Endothelial cell of umbilical vein (primary cell): ENCODE data around the gene GPA33. TPM values are rescaled to one million over a fixed set of nuclear protein-coding genes. Genes with fewer than 3 reads are reported as not detected.

ENCODE experiments used
- BruUV-seq: library from RNA; stranded (reverse); fragments of 400-500 nt; replicated peaks from 2 replicates; lab custom pipeline; 2021; lab: Mats Ljungman, UMichigan
- CTCF ChIA-PET: fragments of 300-600, 350-600 bp; sonication (Branson Sonifier 250); formaldehyde crosslinking; loops from one replicate; lab custom pipeline; 2021; ENCODE audit warnings: antibody characterized with exemption, inconsistent platforms; lab: Charles Lee
- POLR2A ChIA-PET: fragments of 300-600, 350-600 bp; sonication (Branson Sonifier 250); formaldehyde crosslinking; loops from one replicate; lab custom pipeline; 2021; ENCODE audit warnings: antibody characterized with exemption, inconsistent platforms; lab: Charles Lee
- DNase-seq: peaks from one replicate; pipeline ENCODE4 v3.0.0-alpha.2; 2011; ENCODE audit warnings: low read depth, low spot score
- FAIRE-seq: peaks from 2 replicates; lab custom pipeline; 2011; peaks lifted over from hg19 to GRCh38; lab: Jason Lieb, UNC
- H2AFZ ChIP-seq: 2 replicates; pipeline ENCODE4 v1.6.0; 2012; ENCODE audit warnings: low read depth, low read length, control low read depth, inconsistent platforms
- H3K27ac ChIP-seq: 2 replicates; pipeline ENCODE4 v1.5.1; 2011; ENCODE audit warnings: low read depth, mild to moderate bottlenecking, control low read depth, low read length, moderate library complexity; ENCODE audit not compliant: insufficient read depth
- H3K27me3 ChIP-seq, 2 experiments: 2 replicates each; pipeline versions ENCODE4 v1.6.0 to v1.6.1; 2011; ENCODE audit warnings: low read length in 2 of 2, mixed read lengths in 1 of 2; ENCODE audit not compliant: control insufficient read depth in 2 of 2, insufficient read depth in 2 of 2
- H3K36me3 ChIP-seq, 2 experiments: 2 replicates in 1 of 2; 3 replicates in 1 of 2; pipeline ENCODE4 v1.5.1; 2011; ENCODE audit warnings: low read length in 2 of 2, mild to moderate bottlenecking in 1 of 2, moderate library complexity in 1 of 2; ENCODE audit not compliant: control insufficient read depth in 2 of 2, insufficient read depth in 2 of 2; ENCODE audit errors: extremely low read depth in 1 of 2
- H3K4me1 ChIP-seq: 3 replicates; pipeline ENCODE4 v1.5.1; 2011; ENCODE audit warnings: mild to moderate bottlenecking, low read length; ENCODE audit not compliant: control insufficient read depth, insufficient read depth; ENCODE audit errors: extremely low read depth
- H3K4me2 ChIP-seq: 2 replicates; pipeline ENCODE4 v1.6.1; 2011; ENCODE audit warnings: low read length, control low read depth, mixed read lengths; ENCODE audit not compliant: insufficient read depth
- H3K4me3 ChIP-seq, 3 experiments: fragments of 200-600 bp in 1 of 3; sonication (generic), shearing (Covaris generic) in 1 of 3; replicated peaks in 1 of 3; 2 replicates each; pipeline ENCODE4 v1.5.1; 2011 to 2016; ENCODE audit warnings: control low read depth in 3 of 3, low read length in 3 of 3, mild to moderate bottlenecking in 2 of 3, inconsistent platforms in 1 of 3, low read depth in 1 of 3, moderate library complexity in 1 of 3; ENCODE audit not compliant: insufficient read depth in 1 of 3
- H3K79me2 ChIP-seq: 2 replicates; pipeline ENCODE4 v1.6.0; 2012; ENCODE audit warnings: low read length, inconsistent platforms; ENCODE audit not compliant: control insufficient read depth, insufficient read depth
- H3K9ac ChIP-seq: replicated peaks from 2 replicates; pipeline ENCODE3; 2011; ENCODE audit warnings: low read length, control low read depth; ENCODE audit not compliant: insufficient read depth; ENCODE audit errors: extremely low read depth
- H3K9me1 ChIP-seq: replicated peaks from 3 replicates; pipeline ENCODE4 v1.6.0; 2011; ENCODE audit warnings: mild to moderate bottlenecking, low read length; ENCODE audit not compliant: control insufficient read depth, insufficient read depth; ENCODE audit errors: extremely low read depth
- H3K9me3 ChIP-seq: replicated peaks from 2 replicates; pipeline ENCODE4 v1.5.1; 2012; ENCODE audit warnings: low read length, inconsistent platforms; ENCODE audit not compliant: control insufficient read depth, insufficient read depth
- H4K20me1 ChIP-seq: replicated peaks from 2 replicates; pipeline ENCODE3; 2011; ENCODE audit warnings: mild to moderate bottlenecking, low read length; ENCODE audit not compliant: control insufficient read depth, insufficient read depth; ENCODE audit errors: extremely low read depth
- CTCF ChIP-seq, 2 donors: IDR thresholded peaks; 1 replicate in 1 of 2; 2 replicates in 1 of 2; pipeline ENCODE4 v1.5.1; 2011; ENCODE audit warnings: low read length in 2 of 2, mild to moderate bottlenecking in 2 of 2, moderate library complexity in 2 of 2, control low read depth in 1 of 2, inconsistent platforms in 1 of 2, low read depth in 1 of 2; ENCODE audit not compliant: insufficient read depth in 1 of 2; ENCODE audit errors: extremely low read depth in 1 of 2
- EZH2 ChIP-seq: IDR thresholded peaks from 2 replicates; pipeline ENCODE4 v1.6.1; 2012; ENCODE audit warnings: borderline replicate concordance, low read depth, mild to moderate bottlenecking, moderate library complexity, low read length, inconsistent platforms; ENCODE audit not compliant: severe bottlenecking
- GATA2 ChIP-seq: IDR thresholded peaks from 2 replicates; pipeline ENCODE4 v1.7.0; 2011; ENCODE audit warnings: low read depth, mild to moderate bottlenecking, moderate library complexity, mixed read lengths, low read length; ENCODE audit not compliant: insufficient read length, insufficient read depth
- JUN ChIP-seq: IDR thresholded peaks from 2 replicates; pipeline ENCODE4 v1.6.1; 2011; ENCODE audit warnings: borderline replicate concordance, low read depth; ENCODE audit not compliant: insufficient read length, insufficient read depth
- MAX ChIP-seq: IDR thresholded peaks from 2 replicates; pipeline ENCODE4 v1.6.1; 2011; ENCODE audit not compliant: insufficient read depth, insufficient read length
- MYC ChIP-seq: IDR thresholded peaks from one replicate; pipeline ENCODE4 v1.6.1; 2011; ENCODE audit warnings: mild to moderate bottlenecking, low read depth, low read length
- POLR2A ChIP-seq: IDR thresholded peaks from 2 replicates; pipeline ENCODE4 v1.6.1; 2012; ENCODE audit warnings: low read depth, mild to moderate bottlenecking, control low read depth, low read length
- POLR2AphosphoS5 ChIP-seq: IDR thresholded peaks from 2 replicates; pipeline ENCODE4 v1.6.1; 2012; ENCODE audit warnings: low read depth, mild to moderate bottlenecking, control low read depth, low read length, moderate library complexity; ENCODE audit not compliant: insufficient read depth
- dilution Hi-C: fragments of 300-500 bp; cut with MboI; formaldehyde crosslinking; loops from one replicate; pipeline ENCODE4 v1.15.0; 2019; ENCODE audit warnings: low sequenced_read_pairs; ENCODE audit not compliant: extremely low pct_ligation_motif_present
- intact Hi-C: fragments of 100-400 bp; cut with micrococcal nuclease; formaldehyde crosslinking; loops from one replicate; pipeline ENCODE4 v1.10.0; 2022
- polyA plus RNA-seq, 4 experiments: library from polyadenylated mRNA; depleted of rRNA in 3 of 4; stranded (reverse) in 3 of 4; unstranded in 1 of 4; fragments of >200 nt; gene quantifications; 2 replicates each; pipeline versions ENCODE4 v1.2.1 to v1.2.3, GENCODE V29; 2011 to 2012; ENCODE audit warnings: missing spikeins in 1 of 4
- total RNA-seq: library from RNA; stranded (reverse); gene quantifications from 2 replicates; pipeline ENCODE4 v1.2.3, GENCODE V29; 2021

The GPA33 gene
- total and polyA plus RNA-seq, 2 donors (not counting 3 experiments of a cell fraction or from before 2014, with no cell fraction given), result not detected

- no peaks in the 10 kb centered on the region for H3K4me1 ChIP-seq
- FAIRE-seq, result no peak
- no peaks in the 10 kb centered on the region for H3K79me2 ChIP-seq
- CTCF ChIA-PET, result interaction anchor here (1.3 to 12.6 kb wide), 6 partner anchors 155 to 493 kb away, joined by 4 to 509 read pairs (median 17); partner anchors contain the start of genes CREG1 and POU2F1
- no peak overlapping the region for H3K4me3 ChIP-seq
- no peak overlapping the region for H3K4me2 ChIP-seq
- POLR2A ChIA-PET, result no interaction called here
- no peaks in the 10 kb centered on the region for H3K9me1 ChIP-seq
- BruUV-seq, result no TSS peak
- peaks cover 0 to 9% of the 10 kb centered on the region in 2 experiments for H3K27me3 ChIP-seq
- H2AFZ ChIP-seq, result no peak overlapping the region
- no peak for TF ChIP-seq MAX
- no peak for TF ChIP-seq MYC
- TF ChIP-seq GATA2, result no peak
- TF ChIP-seq EZH2, result no peak
- TF ChIP-seq CTCF (IDR thresholded peaks at IDR 0.05; ENCODE audit: extremely low read depth in 1 of 2, insufficient read depth in 1 of 2, low read depth in 1 of 2, low read length in 2 of 2), result no peak
- no peak for TF ChIP-seq JUN
- no peak for TF ChIP-seq POLR2A
- no peak for TF ChIP-seq POLR2AphosphoS5
- no peak for DNase-seq
- dilution Hi-C loops (no loop called here), intact Hi-C loops (loop anchor here (5.0 kb wide), 2 partner anchors 57 to 622 kb away; no protein-coding TSS in a partner anchor)
- no peak overlapping the region for H3K27ac ChIP-seq
- no peaks in the 10 kb centered on the region for H4K20me1 ChIP-seq
- H3K9me3 ChIP-seq, result no peaks in the 10 kb centered on the region
- no peaks in the 10 kb centered on the region for H3K36me3 ChIP-seq
- H3K9ac ChIP-seq, result no peak overlapping the region
Observed at GRCh38 chr1:167065471-167065870, 24.7 kb downstream of the GPA33 start.
